HG03457 (cell line): ENCODE results near the gene S100A7.
"Not testable (repeated sequence)": the region's sequence is repeated elsewhere in the genome, so short reads cannot be mapped to it uniquely, and the experiment has no call there.

Experiments
- ATAC-seq: cut with Tn5 transposase; IDR thresholded peaks from one replicate; pipeline ENCODE4 v1.9.1; 2021; ENCODE audit warnings: moderate number of reproducible peaks; ENCODE audit not compliant: unreplicated experiment

Gene S100A7

DNA sequence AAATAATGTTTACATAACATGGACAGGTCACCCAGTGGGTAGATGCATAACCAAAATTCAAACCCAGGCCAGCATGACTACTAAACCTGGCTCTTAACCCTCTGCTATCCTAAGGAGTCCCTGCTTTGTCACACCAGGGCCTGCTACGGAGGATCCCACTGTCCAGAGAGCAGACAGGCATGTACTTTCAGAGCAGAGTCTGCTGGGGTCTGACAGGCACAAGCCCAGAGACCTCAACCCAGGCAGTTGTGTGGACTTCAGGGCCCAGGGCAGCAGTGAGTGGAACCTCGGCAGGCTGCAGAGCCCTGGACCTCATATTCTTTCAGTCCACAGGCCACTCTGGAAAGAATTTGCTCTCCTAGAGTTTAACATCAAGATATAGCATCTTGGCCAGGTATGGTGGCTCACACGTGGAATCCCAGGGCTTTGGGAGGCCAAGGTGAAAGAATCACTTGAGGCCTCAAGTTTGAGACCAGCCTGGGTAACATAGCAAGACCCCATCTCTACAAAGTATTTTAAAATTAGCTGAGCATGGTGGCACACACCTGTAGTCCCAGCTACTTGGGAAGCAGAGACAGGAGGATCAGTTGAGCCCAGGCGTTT lies 16.1 kb upstream of the S100A7 start:
- no peak for ATAC-seq

DNA sequence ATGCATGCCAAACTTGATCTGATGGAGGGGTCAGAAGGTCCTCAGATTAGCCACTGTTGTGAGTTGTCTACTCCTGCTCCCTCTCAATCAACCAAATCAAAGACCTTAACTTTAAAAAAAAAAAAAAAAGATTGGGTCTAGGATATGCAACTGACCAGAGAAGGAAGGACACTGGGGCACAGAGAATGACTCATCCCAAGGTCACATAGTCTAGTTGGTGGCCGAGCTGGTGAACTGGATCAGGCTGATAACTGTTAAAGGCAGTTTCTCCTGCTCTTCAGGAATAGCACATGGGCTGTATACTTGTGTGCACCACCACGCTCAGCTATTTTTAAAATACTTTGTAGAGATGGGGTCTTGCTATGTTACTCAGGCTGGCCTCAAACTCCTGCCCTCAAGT lies 14.8 kb upstream of the S100A7 start:
- ATAC-seq = no peak

DNA sequence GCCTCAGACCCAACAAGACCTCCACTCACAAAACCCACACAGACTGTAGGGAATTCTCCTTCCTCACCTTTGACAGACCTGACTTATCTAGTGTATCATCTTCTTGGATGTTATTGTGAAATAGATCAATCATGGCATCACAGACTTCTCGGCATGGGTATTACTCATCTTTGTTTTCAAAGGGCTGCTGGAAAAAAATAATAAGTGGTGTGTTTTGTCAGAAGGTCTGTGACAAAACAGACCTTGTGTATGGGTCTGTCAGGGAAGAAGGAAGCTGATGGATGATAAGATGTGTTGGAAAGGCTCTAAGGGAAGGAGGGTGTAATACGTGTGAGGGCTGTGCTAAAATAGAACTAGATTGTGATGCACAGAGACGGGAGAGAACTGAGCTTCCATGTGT lies 13.9 kb upstream of the S100A7 start:
- ATAC-seq = no peak

DNA sequence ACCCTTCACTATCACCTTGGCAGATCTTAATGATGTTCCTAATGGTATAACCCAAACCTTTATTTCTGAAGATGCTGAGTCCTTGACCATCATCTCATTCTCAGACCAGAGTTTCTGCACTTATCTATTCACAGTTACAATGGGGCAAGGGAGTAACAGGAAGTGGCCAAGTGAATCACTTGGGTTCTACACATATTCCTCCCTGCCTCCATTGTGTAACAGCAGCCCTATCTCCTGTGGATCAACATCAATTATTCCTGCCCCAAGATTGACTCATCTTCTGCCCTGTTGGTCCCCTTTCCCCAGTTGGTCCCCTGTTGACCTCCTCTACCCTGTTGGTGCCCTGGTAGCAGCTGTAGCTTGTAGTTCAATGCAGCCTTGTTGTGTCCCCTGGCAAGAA lies 10.3 kb upstream of the S100A7 start:
- ATAC-seq = no peak

DNA sequence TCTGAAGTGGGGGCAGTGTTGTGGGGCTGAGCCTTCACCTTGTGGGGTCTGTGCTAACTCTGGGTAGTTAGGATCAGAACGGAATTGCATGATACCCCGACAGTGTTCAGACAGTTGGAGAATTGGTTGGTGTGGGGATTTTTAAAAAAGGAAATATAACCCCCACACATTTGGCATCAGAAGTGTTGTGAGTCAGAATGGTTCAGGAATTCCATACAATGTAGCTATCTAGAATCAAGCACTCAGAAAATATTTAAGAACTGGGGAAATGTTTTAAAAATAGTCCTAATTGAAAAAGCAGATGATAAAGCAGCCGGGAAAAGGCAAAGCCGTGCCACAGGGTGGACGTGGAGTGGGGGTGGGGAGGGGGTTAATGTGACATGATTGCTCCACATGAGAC lies 6.5 kb upstream of the S100A7 start:
- ATAC-seq = no peak

DNA sequence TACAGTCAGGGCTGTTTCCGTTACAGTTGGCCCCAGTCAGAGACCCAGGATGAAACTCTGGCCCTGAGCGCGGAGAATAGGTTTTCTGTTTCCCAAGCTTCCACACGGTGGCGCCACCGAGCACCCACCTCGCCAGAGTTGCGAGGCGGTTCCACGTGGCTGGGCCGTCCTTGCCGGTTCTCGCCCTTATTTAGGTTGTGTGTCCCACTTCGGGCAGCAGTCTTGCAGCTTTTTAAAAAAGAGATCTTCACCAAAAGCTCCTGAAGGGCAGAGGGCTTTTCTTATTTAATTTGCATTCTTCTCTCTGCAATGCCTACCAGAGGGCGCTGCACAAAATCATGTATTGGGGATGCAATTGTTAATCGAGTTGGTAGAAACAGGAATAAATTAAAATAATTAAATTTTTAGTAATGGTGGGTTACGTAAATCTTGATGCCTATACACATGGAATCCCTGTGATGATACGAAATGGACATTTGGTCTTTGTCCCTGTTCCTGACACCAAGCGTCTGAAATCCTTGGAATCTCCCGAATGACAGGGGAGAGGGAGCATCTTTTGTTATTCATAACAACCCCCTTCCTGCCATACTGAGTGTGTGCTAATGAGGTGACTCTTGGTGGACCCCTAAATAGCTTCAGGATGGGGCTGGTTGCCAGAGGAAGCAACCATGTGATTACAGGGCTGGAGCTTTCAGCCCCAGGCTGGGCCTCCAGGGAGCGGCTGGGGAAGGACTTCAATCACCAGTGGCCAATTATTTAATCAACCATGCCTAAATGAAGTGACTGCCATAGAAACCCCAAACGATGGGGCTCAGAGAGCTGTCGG lies 5.6 kb upstream of the S100A7 start:
- ATAC-seq = no peak

DNA sequence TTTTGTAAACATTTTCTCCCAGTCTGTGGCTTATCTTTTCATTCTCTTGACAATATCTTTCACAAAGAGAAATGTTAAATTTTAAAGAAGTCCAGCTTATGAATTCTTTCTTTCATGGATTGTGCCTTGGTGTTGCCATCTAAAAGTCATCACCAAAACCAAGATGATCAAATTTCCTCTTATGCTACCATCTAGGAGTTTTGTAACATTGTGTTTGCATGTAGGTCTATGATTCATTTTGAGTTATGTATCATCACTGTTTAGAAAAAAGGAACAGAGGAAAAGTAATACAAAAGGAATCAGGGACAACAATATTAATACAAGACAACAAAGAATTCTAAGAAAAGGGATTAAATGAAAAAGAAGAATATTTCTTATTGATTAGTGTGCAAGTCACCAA lies 2.3 kb upstream of the S100A7 start:
- not testable (repeated sequence) for ATAC-seq

DNA sequence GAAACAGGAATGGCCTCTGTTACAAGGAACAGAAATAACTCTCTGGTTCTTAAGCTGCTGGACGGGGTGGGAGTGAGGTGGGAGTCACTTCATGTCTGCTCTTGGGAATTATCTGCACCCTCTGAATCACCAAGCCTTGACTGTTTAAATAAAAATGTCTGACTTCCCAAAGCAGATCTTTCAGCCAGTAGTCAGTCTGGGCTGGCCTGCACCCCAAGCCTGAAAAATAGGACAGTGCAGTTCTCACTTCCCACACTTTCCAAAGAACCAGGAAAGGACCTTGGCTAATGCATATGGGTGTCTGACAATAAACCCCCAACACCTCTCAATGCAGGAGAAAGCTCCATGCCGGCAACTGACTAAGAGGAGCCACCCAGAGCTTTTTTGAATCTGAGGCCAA lies 796 bp downstream of the S100A7 start:
- no peak for ATAC-seq

DNA sequence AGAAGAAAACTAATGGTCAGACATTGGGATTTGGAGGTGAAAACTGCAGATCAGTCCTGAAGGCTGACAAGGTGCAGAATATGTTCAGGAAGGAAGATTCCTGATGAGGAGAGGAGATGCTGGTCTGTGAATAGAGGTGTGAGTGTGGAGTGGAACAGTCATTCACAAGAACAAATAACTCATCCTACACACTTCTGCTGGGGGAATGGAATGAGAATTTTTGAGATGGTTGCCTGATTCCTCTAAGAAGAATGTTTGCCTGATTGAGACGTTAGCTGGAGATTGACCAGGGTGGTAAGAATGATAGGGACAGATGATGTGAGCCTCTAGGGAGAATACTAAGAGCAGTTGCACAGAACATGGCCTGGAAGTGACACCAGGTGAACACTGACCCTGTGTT lies 4.1 kb downstream of the S100A7 start:
- no peak for ATAC-seq

DNA sequence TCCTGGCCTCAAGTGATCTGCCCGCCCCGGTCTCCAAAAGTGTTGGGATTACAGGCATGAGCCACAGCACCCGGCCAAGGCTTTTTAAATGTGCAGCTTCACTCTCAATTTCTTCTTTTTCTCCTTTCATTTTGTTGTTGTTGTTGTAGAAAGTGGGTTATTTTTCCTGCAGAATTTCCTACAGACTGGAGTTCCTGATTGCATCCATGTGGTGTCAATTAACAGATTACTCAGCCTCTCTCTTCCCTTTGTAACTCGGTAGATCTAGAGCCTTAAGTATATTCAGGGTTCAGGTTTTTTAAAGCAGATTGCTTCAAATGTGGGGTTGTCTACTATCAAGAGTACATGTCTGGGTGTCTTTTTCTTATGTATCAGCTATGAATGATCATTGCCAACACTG lies 11.6 kb downstream of the S100A7 start:
- not testable (repeated sequence) for ATAC-seq

DNA sequence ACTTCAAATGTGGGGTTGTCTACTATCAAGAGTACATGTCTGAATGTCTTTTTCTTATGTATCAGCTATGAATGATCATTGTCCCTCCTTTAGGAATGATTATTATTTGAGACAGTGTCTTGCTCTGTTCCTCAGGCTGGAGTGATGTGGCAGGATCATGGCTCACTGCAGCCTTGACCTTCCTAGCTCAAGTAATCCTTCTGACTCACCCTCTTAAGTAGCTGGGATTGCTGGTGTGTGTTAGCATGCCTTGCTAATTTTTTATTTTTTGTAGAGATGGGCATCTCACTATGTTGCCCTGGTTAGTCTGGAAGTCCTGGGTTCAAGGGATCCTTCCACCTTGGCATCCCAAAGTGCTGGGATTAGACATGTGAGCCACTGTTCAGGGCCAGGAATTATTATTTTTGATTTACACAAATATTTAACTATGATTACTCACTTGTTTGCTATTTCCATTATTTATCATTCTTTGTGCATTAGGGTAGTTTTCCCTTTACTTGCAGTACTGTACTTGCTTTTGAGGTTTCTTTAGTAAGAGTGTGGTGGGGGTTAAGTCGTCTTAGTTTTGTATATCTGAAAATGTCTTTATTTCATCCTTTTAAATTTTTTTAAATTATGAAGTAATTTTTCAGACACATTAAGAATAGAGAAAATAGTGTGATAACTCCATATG lies 12.8 kb downstream of the S100A7 start:
- ATAC-seq = no peak

DNA sequence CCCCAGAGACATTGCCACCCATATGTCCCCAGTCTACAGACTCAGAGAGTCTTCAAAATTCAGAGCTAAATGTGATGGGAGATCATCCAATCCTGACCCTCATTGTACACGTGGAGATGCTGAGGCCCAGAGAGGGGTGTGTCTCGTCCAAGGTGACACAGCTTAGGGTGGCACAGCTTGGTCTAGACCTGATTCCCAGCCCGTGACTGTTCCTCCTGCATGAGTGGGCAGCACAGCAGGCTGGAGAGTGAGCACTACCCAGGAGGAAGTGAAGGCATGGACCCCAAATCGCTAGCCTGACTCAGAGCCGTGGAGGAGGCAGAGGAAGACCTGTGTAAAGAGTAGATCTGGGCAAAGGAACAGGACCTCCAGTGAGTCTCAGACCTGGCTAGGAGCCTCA lies 16.4 kb downstream of the S100A7 start:
- ATAC-seq = no peak

DNA sequence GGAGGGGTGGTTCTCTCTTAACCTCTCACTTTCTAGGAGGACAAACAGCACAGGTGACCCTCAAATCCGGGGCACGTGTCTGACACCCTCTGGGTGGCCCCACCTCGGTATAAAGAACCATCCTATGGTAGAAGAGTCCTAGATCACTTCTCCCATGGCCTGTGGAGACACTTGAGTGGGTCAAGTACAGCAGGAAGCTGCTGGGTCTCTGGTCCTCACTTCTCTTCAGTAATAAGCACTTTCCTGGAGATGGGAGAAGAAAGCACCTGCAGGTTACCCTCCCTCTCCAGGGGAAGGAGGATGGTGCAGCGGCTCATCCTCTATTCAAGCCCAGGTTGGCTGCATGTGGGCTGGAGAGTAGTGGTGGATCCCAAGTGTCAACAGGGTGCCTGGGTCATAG lies 17.0 kb downstream of the S100A7 start:
- ATAC-seq = no peak

DNA sequence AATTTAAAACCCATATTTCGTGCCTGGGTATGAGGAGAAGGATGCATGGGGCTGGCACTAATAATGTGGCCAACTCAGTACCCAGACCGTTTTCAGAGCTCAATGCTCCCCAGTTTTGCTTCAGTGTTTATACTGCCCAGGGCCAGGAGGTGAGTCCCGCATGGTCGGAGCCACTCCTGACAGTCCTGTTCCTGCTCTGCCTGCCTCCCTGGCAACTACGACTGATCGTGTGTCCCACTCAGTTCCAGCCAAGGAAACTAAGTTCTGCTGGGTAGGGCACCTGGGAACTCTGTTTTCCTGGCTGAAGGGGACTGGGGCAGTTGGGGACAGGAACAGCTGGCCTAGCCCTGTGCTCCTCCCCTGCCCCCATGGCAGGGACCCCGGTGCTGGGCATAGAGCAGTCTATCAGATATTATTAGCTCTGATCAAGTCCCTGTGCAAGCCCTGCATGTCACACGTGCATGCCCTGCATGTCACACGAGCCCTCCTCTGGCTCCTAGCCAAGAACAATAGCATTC lies 19.2 kb downstream of the S100A7 start:
- no peak for ATAC-seq

DNA sequence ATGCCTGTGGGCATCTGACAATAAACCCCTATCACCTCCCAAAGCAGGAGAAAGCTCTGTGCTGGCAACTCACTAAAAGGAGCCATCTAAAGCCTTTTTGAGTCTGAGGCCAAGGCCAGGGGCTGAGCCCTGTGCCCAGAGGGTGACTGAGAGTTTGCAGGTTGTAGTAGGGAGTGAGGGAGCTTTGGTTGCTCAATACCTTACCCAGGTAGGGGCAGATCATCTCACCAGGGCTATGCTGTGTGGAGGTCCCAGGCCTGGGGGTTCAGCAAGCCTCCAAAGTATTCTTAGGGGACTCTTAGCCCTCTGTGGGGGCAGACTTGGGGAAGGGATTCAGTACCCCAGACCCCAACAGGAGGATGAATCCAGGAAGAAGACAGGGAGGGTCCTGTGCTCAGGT lies 21.2 kb downstream of the S100A7 start:
- ATAC-seq = no peak

DNA sequence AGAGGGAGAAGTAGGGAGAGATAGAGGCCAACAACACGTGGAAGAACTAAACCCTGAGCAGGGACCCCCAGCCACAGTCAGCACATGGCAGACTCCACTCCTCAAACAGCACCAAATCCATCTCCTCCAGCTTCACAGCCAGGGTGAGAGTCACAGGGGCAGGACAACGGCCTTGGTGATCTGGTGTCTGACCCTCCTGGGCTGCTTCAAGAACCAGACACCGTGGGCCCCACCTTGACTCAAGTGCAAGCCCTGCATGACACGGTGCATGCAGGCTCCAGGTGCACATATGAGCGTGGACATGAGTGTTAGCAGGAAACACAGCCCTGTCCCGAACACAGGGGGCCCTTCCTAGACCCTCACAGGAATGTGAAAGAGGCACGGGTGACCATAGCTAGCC lies 21.9 kb downstream of the S100A7 start:
- ATAC-seq = no peak

DNA sequence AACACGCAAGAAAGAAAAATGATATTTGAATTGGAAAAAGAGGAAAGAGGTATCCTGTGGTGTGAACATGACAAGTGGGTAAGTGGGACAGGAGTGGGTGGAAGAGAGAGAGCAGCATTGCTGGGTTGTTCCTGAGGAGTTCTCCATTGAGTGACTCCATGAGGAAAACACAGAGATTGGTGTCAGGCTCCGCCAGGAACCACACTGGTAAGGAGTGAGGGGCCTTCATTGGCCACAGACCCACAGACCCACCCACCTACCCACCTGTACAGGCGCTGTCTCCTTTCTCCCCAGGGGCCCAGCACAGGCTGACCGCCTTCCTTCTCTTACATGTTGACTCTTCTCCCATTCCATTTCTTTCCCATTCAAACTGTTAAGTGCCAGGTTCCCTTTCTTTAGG lies 23.2 kb downstream of the S100A7 start:
- no peak for ATAC-seq

DNA sequence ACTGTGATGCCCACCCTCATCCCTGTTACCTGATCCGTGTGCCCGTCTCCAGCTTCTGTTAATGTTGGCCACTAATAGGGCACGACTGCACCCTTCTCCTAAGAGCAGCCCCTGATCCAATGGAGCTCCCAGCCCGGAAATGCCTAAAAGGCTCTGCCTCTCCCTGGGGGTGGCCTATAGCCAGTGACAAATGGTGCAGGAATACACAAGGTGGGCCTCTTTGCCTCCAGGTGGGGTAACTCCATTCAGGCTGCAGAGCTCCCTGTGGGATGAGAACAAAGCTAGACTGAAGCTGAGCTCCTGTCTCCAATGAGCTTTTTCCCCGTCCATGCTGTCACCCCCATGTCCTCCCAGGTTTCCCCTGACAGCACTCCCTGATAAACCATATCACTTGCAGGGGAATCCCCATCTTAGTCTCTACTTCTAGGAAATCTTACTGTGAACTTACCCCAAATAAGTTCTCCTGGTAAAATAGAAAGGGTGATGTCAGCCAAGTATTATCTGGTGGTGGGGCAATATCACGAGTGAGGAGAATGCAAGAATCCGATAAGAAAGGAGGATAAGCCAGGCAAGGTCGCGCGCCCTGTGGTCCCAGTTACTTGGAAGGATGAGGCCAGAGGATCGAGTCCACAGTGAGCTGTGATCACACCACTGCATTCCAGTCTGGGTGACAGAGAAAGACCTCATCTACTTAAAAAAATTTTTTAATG lies 25.6 kb downstream of the S100A7 start:
- ATAC-seq = no peak

DNA sequence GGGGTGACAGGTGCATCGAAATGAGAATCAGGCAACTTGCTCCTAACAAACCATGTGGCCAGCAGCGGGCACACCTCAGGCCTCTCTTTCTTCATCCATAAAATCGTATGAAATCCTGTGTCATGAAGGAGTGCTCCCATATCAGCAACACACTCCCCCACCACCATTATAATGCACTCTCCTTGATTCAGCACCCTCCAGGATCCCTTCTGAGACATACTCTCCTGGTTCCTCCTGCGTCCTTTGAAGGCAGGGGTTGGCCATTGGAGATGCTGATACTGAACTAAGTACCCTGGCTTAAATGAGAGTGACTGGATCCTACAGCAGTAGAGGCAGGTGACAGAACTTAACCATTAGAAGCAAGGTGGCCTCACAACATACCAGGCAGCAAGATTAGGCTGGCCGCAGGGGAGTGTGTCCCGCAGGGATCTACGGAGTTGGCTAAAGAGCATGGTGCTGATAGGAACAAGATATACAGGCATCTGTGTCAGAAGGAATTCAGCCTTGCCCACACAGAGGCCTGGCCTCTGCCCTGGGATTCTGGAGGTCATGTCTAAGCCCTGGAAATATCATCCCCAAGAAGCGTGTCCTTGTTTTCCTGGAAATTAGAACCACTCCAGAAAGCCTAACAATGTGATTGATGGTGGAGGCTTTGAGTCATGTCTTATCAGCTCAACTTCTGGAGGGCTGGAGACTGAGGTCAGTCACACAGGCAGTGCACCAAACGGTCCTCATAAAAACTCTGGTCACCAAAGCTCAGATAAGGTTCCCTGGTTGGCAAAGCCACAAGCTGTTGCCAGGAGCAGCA lies 27.4 kb downstream of the S100A7 start:
- no peak for ATAC-seq

DNA sequence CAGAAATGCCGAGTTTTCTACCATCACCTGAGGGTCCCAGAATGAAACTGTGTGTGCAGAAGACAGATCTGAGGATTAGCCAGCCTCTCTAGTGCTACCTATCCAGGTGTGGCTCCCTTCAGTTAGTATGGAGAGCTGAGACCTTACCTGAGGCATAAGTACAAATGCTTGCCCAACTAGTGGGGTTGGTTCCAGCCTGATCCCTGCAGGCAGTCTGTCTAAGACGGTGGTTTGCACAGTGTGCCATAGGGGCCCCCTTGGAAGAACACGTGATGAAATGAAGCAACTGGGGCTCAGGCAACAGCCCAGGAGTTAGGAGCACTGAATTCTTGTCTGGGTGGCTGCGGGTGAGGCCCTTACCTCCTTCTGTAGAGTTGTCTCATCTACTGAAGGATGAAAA lies 28.5 kb downstream of the S100A7 start:
- ATAC-seq = no peak

DNA sequence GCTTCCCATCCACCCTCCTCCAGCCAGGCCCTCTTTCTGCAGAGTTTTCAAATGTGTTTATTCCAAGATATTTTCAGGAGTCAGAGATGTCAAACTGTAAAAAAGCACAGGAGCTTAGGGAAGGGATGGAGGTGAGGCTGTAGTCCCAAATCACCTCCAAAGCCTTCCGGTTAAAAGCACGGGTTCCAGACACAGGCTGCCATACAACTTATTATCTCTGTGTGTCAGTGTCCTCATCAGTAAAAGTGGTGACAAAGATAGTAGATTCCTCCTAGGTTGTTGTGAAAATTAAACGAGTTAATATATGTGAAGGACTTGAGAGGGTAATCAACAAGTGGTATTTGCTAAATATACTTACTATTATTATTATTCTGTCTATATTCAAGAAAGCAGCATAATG lies 29.0 kb downstream of the S100A7 start:
- no peak for ATAC-seq
